Psoas muscle (tissue), 8 donors: ENCODE measurements around the gene LRRC72. TPM values are rescaled to one million over a fixed set of nuclear protein-coding genes. Genes with fewer than 3 reads are reported as not detected.

Experiments used
- ATAC-seq, 4 donors: fragments of 200-7000 bp; cut with Tn5 transposase; one replicate each; pipeline ENCODE4 v1.9.1; 2020; ENCODE audit warnings: moderate library complexity in 3 of 4, mild to moderate bottlenecking in 2 of 4
- DNase-seq, 2 donors: peaks; one replicate each; pipeline ENCODE4 v3.0.0-alpha.2; 2020
- H3K27ac ChIP-seq: fragments of 200-600 bp; one replicate; pipeline ENCODE4 v1.8.0; 2022
- H3K27me3 ChIP-seq, 3 donors: fragments of 200-600 bp in 1 of 3; one replicate each; pipeline versions ENCODE4 v1.6.1 to v1.8.0; 2013 to 2022; ENCODE audit warnings: low read length in 2 of 3, mild to moderate bottlenecking in 2 of 3, moderate library complexity in 1 of 3; ENCODE audit not compliant: insufficient read depth in 3 of 3
- H3K36me3 ChIP-seq, 2 donors: fragments of 200-600 bp in 1 of 2; one replicate each; pipeline versions ENCODE4 v1.6.1 to v1.8.0; 2013 to 2022; ENCODE audit warnings: low read depth in 1 of 2, mild to moderate bottlenecking in 1 of 2, moderate library complexity in 1 of 2; ENCODE audit not compliant: insufficient read depth in 1 of 2
- H3K4me1 ChIP-seq: fragments of 200-600 bp; one replicate; pipeline ENCODE4 v1.8.0; 2022
- H3K4me3 ChIP-seq: fragments of 200-600 bp; one replicate; pipeline ENCODE4 v1.8.0; 2022; ENCODE audit warnings: mild to moderate bottlenecking
- H3K9me3 ChIP-seq: fragments of 200-600 bp; one replicate; pipeline ENCODE4 v1.8.0; 2022
- CTCF ChIP-seq: fragments of 200-600 bp; IDR thresholded peaks from one replicate; pipeline ENCODE4 v1.8.0; 2022; ENCODE audit warnings: antibody characterized with exemption
- WGBS, 3 donors: extraction: QIAGEN DNeasy Blood & Tissue Kit; methylation state at CpG; one replicate each; pipeline versions ENCODE4 v1.1.6 to v1.1.7; 2013; 5-methylcytosine and 5-hydroxymethylcytosine counted together
- intact Hi-C, 2 donors: fragments of 100-400 bp; cut with DNase I; formaldehyde crosslinking; loops; one replicate each; pipeline versions ENCODE4 v1.11.0 to v1.14.2; 2022
- long read RNA-seq, 2 donors: library from polyadenylated mRNA; unstranded; transcript quantifications; one replicate each; pipeline ENCODE4 v2.0.0, GENCODE V29; 2021
- polyA plus RNA-seq, 3 donors: library from polyadenylated mRNA; stranded (reverse); fragments of 200-250 nt; gene quantifications; one replicate each; pipeline ENCODE4 v1.2.3, GENCODE V29; 2013
- total RNA-seq, 4 donors: library from RNA; stranded (reverse); fragmentation: NEBNext Ultra II Directional in 2 of 4; extraction: Animal tissue kit (Norgen Biotek cat#: 25700) in 2 of 4; gene quantifications; one replicate each; pipeline versions ENCODE4 v1.2.1 to v1.2.4, GENCODE V29; 2021 to 2023
- donor health status: healthy with polysubstance abuse.
- donor health status: DM: no; HTN: no; CAD: no; lungs with moderate emphysema.
- donor health status: Bipolar disorder and iron deficiency.
- donor health status: healthy.
- donor health status: DM: yes; HTN: yes; CAD: no.
- donor health status: DM: no; HTN: no; CAD: no.
- donor health status: DM: no; HTN: no; CAD: no.
- donor health status: DM: yes; HTN: yes; CAD: no.

Gene LRRC72
- not detected for total RNA-seq
- not detected for polyA plus RNA-seq
- long read RNA-seq, donor 1: 0 reads
- long read RNA-seq, donor 2: 0 reads

- WGBS, 3 donors: 88 to 89% (median 89%) methylated on average over 28 to 31 of the region's 31 CpGs
These were observed at the start of gene LRRC72 for GRCh38 chr7:16526742-16527540. TSS of gene LRRC72 (plus strand) at chr7:16526825. CDS start at chr7:16526953, 128 bp downstream.

DNA sequence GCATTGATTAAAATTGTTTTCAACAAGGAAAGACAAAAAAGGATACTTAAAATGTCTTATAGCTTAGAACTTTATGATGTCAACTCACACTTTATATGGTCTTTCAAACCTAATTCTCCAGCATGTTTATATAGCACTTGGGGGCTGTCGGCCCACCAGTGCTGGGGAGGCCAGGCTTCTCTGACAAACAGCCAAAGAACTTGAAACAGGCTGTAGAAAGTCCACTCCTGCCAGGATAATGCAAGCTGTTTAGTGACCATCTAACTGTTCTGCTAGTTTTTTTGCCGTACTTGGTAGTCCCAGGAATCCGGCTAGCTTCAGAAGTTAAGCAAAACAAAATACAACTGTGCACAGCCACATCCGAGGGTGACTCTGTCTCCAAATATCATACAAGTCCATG, 47.5 kb upstream of the LRRC72 start:
- 77 to 85% (median 80%) methylated on average over 4 of the region's 4 CpGs for WGBS, 3 donors
- Histone ChIP-seq H3K27me3 (no peaks in the 10 kb centered on the region), H3K9me3 (no peaks in the 10 kb centered on the region), H3K36me3 (no peaks in the 10 kb centered on the region), H3K4me1 (no peaks in the 10 kb centered on the region), H3K27ac (no peak overlapping the region), H3K4me3 (no peak overlapping the region)
- TF ChIP-seq CTCF: no peak
- ATAC-seq (no peak), DNase-seq (no peak)
- intact Hi-C loops: no loop called here

More at GRCh38 chr7:16526742-16527540, at the start of gene LRRC72:
- Histone ChIP-seq H3K36me3 (no peaks in the 10 kb centered on the region), H3K27me3 (no peaks in the 10 kb centered on the region), H3K27ac (no peak within 1 kb of the TSS), H3K4me1 (no peaks in the 10 kb centered on the region), H3K4me3 (no peak within 1 kb of the TSS), H3K9me3 (no peaks in the 10 kb centered on the region)
- DNase-seq: no peak
- TF ChIP-seq CTCF: no peak
- intact Hi-C loops: no loop called here
- ATAC-seq: no peak

- H3K4me3 ChIP-seq: no peak overlapping the region
- no peak for TF ChIP-seq CTCF
- no peaks in the 10 kb centered on the region for H3K4me1 ChIP-seq
- H3K9me3 ChIP-seq: no peaks in the 10 kb centered on the region
- ATAC-seq (no peak), DNase-seq (no peak)
- no peaks in the 10 kb centered on the region for H3K27me3 ChIP-seq
- intact Hi-C loops: no loop called here
- no peaks in the 10 kb centered on the region for H3K36me3 ChIP-seq
- 61 to 71% (median 65%) methylated on average over 7 of the region's 7 CpGs for WGBS, 3 donors
- H3K27ac ChIP-seq: no peak overlapping the region
These were observed 47.0 kb upstream of the LRRC72 start for GRCh38 chr7:16479591-16479990.

GRCh38 chr7:16484453-16485158, 42.0 kb upstream of the LRRC72 start:
- DNase-seq: no peak
- intact Hi-C loops: no loop called here
- no peak for ATAC-seq
- WGBS, 3 donors: 51 to 68% (median 67%) methylated on average over 4 of the region's 4 CpGs
- no peaks in the 10 kb centered on the region for H3K4me1 ChIP-seq
- H3K36me3 ChIP-seq: no peaks in the 10 kb centered on the region
- no peaks in the 10 kb centered on the region for H3K27me3 ChIP-seq
- H3K9me3 ChIP-seq: no peaks in the 10 kb centered on the region
- H3K4me3 ChIP-seq: no peak overlapping the region
- H3K27ac ChIP-seq: no peak overlapping the region
- TF ChIP-seq CTCF: no peak
